Measurements from ENCODE around the gene FKBP2. TPM values are rescaled to one million over a fixed set of nuclear protein-coding genes. Genes with fewer than 3 reads are reported as not detected.

Gene FKBP2
- polyA plus RNA-seq, 3 donors from 2014 or later: 110 to 142 (median 130) TPM

- Mint-ChIP-seq H3K4me3 (peak overlapping the region; percentile 81 to 89 (median 82)), H3K9me3 (no peaks in the 10 kb centered on the region), H3K36me3 (no peaks in the 10 kb centered on the region), H3K27ac (no peak overlapping the region), H3K4me1 (peaks cover 21 to 33% of the 10 kb centered on the region in 2 donors), H3K27me3 (ENCODE audit: low read depth in 3 of 3) (peaks cover 4 to 10% (median 4%) of the 10 kb centered on the region in 3 donors)
- no peak for DNase-seq
Observed at GRCh38 chr11:64250415-64251015, 9.6 kb downstream of the FKBP2 start.

DNA sequence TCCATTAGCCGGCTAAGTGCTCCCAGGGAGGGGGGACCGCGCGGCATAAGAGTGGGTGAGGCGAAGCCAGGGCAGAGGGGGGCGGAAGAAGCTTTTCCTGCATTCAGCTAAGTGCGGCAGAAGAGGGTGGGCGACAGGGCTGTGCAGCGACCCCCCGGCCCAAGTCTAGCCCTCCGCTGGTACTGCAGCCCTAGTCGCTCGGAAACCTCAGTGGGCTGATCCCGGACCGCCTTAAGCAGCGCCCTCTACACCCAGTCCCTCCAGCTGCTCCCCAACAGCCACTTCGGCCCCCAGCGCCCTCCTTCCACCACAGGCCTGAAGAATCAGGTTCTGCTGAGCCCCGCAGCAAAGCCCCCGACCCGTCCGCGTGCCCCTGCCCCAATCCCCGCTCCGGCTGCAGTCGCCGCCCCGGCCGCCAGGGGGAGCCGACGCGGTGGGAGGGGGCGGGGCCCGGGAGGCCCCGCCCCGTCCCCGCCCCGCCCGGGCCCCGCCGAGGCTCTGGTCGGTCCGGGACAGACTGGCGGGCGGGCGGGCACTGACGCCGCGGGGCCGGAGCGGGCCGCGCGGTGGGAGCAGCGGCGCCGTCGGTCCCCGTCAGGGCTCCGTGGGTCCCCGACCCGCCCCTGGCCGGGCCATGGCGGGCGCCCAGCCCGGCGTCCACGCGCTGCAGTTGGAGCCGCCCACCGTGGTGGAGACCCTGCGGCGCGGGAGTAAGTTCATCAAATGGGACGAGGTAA, 10.3 kb downstream of the FKBP2 start, which contains the start of gene PLCB3:
TSS of gene PLCB3 (plus strand) at position 515 of the 737 bp plus-strand sequence. CDS start at position 635, 120 bp downstream.
- Mint-ChIP-seq H3K36me3 (no peaks in the 10 kb centered on the region), H3K27me3 (ENCODE audit: low read depth in 3 of 3) (peaks cover 2 to 10% (median 4%) of the 10 kb centered on the region in 3 donors), H3K4me3 (peak within 1 kb of the TSS; percentile 82 to 89 (median 86)), H3K4me1 (peaks cover 15 to 26% of the 10 kb centered on the region in 2 donors), H3K27ac (peak within 1 kb of the TSS in 5 of 6 donors; percentile 62 to 89 (median 77)), H3K9me3 (no peaks in the 10 kb centered on the region)
- peak; percentile 57 to 64 (median 61) for DNase-seq

DNA sequence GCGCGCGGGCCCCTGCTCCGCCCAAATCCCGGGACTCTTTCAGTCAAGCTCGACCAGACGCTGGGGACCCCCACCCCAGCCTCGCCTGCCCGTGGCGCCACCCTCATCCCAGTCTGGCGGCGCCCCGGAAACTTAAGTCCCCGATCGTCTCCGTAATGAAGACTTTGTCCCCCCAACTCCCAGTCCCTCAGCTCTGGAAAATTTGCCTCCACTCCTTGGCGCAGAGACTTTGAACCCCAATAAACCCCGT, 10.8 kb downstream of the FKBP2 start:
- no peaks in the 10 kb centered on the region for H3K9me3 Mint-ChIP-seq
- peak overlapping the region in 3 of 6 donors; percentile 62 to 77 (median 64) for H3K27ac Mint-ChIP-seq
- H3K36me3 Mint-ChIP-seq: no peaks in the 10 kb centered on the region
- DNase-seq: no peak
- peak overlapping the region; percentile 79 to 86 (median 85) for H3K4me3 Mint-ChIP-seq
- peaks cover 2 to 10% (median 4%) of the 10 kb centered on the region in 3 donors for H3K27me3 Mint-ChIP-seq (ENCODE audit: low read depth in 3 of 3)
- H3K4me1 Mint-ChIP-seq: peaks cover 15 to 25% of the 10 kb centered on the region in 2 donors

DNA sequence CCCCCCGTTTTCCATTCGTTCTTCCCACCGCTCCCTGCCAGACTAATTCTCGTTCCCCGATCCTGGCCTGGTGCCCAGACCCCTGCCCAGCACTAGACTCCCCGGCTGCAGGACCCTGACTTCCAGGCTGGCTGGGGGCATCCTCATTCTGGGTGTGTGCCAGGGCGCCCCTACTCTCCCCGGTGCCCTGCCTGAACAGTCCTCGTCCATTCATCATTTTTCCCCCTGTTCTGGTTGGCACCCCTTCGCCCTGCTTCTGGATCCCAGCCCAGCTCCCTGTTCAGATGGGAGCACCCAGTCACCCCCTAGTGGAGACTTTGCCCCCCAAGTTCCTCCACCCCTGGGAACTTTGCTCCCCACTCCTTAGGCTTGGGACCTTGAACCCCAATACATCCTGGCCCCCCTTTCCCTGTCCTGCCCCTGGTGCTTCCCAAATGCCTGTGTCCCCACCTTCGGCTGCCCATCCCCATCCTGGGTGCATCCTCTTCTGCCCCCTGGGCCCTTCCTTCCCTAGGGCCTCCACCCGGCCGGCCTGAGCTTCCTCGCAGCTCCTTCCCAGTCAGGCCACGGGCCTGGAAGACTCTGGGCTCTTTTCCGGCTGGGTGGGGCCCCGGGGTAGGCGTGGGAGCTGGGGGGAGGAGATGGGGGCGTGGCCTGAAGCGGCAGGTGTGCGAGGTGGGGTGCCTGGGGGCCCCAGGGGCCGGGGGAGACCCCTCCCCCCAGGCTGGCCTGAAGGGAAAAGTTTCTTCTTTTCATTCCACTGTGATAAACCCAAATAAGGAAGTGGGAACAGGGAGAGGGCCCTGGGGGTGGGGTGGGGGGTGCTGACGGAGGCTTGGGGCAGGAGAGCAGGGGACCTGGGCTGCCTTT, 11.3 kb downstream of the FKBP2 start:
- Mint-ChIP-seq H3K27ac (peak overlapping the region in 3 of 6 donors; percentile 62 to 77 (median 64)), H3K9me3 (no peaks in the 10 kb centered on the region), H3K27me3 (ENCODE audit: low read depth in 3 of 3) (peaks cover 2 to 10% (median 3%) of the 10 kb centered on the region in 3 donors), H3K4me1 (peaks cover 15 to 22% of the 10 kb centered on the region in 2 donors), H3K36me3 (no peaks in the 10 kb centered on the region), H3K4me3 (peak overlapping the region; percentile 79 to 86 (median 85))
- DNase-seq: no peak

GRCh38 chr11:64253043-64253442, 12.1 kb downstream of the FKBP2 start:
- Mint-ChIP-seq H3K4me3 (peak overlapping the region in 3 of 5 donors; percentile 13 to 49 (median 35)), H3K4me1 (peaks cover 10 to 18% of the 10 kb centered on the region in 2 donors), H3K27ac (peak overlapping the region in 1 of 6 donors; percentile 13), H3K27me3 (ENCODE audit: low read depth in 3 of 3) (peaks cover 2 to 10% (median 3%) of the 10 kb centered on the region in 3 donors), H3K9me3 (no peaks in the 10 kb centered on the region), H3K36me3 (no peaks in the 10 kb centered on the region)
- no peak for DNase-seq

DNA sequence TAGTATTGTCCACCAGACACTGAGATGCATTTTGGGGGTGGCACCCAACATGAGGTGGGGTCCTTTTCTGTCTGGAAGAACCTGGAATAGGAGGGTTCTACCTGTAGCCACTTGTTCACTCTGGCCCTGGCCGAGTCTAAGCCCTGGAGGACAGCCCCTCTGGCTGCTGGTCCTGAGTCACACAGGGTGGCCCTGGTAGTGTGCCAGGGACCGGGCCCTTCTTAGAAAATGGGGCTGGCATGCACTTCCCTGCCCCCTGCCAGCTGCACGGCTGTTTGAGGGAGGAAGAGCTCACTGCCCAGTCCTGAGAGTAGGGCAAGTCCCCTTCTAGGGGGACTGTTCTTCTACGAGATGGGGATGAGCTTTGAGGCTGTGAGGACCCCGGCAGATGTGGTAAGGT, 12.6 kb downstream of the FKBP2 start:
- Mint-ChIP-seq H3K27ac (peak overlapping the region in 2 of 6 donors; percentile 13 to 40), H3K36me3 (no peaks in the 10 kb centered on the region), H3K4me1 (peaks cover 8 to 16% of the 10 kb centered on the region in 2 donors), H3K9me3 (no peaks in the 10 kb centered on the region), H3K27me3 (ENCODE audit: low read depth in 3 of 3) (peaks cover 2 to 10% (median 3%) of the 10 kb centered on the region in 3 donors), H3K4me3 (peak overlapping the region in 3 of 5 donors; percentile 13 to 49 (median 35))
- DNase-seq: no peak

DNA sequence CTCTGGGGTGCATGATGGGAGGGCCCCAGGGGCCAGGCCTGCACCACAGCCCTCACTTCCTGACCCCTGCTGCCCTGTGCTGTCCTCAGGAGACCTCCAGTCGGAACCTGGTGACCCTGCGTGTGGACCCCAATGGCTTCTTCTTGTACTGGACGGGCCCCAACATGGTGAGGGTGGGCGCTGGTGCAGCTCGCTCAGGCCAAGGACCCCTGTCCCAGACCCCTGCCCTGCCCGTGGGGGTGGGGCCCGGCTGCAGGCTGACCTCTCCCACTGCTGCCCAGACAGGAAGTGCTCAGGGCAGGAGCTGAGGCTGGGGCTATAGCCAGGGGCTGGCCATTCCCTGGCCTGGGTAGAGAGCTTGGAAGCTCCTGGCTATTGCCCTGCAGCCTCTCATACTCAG, 13.4 kb downstream of the FKBP2 start:
- Mint-ChIP-seq H3K9me3 (no peaks in the 10 kb centered on the region), H3K27ac (no peak overlapping the region), H3K4me3 (no peak overlapping the region), H3K4me1 (peaks cover 8 to 17% of the 10 kb centered on the region in 2 donors), H3K27me3 (ENCODE audit: low read depth in 3 of 3) (peaks cover 2 to 11% (median 3%) of the 10 kb centered on the region in 3 donors), H3K36me3 (peaks cover 0 to 1% (median under 1%) of the 10 kb centered on the region in 3 donors)
- DNase-seq: no peak

- Mint-ChIP-seq H3K4me3 (no peak overlapping the region), H3K9me3 (no peaks in the 10 kb centered on the region), H3K27ac (peak overlapping the region in 1 of 6 donors; percentile 30), H3K27me3 (ENCODE audit: low read depth in 3 of 3) (peaks cover 2 to 13% (median 6%) of the 10 kb centered on the region in 3 donors), H3K4me1 (peaks cover 8 to 20% of the 10 kb centered on the region in 2 donors), H3K36me3 (peaks cover 0 to 5% (median 4%) of the 10 kb centered on the region in 3 donors)
- no peak for DNase-seq
Observed at GRCh38 chr11:64255135-64256128, 14.5 kb downstream of the FKBP2 start.

- peaks cover 2 to 11% (median 6%) of the 10 kb centered on the region in 3 donors for H3K27me3 Mint-ChIP-seq (ENCODE audit: low read depth in 3 of 3)
- peaks cover 8 to 16% of the 10 kb centered on the region in 2 donors for H3K4me1 Mint-ChIP-seq
- no peak overlapping the region for H3K4me3 Mint-ChIP-seq
- no peaks in the 10 kb centered on the region for H3K9me3 Mint-ChIP-seq
- H3K36me3 Mint-ChIP-seq: peaks cover 0 to 5% (median 4%) of the 10 kb centered on the region in 3 donors
- no peak for DNase-seq
- H3K27ac Mint-ChIP-seq: no peak overlapping the region
Observed at GRCh38 chr11:64256300-64256699, 15.4 kb downstream of the FKBP2 start.

DNA sequence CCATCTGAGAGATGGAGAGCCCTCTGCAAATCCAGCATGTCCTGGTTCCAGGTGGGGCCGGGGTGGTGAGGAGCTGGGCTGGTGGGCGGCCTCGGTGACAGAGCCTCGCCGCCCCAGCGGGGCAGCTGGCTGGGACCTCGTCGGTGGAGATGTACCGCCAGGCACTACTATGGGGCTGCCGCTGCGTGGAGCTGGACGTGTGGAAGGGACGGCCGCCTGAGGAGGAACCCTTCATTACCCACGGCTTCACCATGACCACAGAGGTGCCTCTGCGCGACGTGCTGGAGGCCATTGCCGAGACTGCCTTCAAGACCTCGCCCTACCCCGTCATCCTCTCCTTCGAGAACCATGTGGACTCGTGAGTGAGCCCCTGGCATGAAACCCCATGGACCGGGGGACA, 17.5 kb downstream of the FKBP2 start:
- DNase-seq: no peak
- H3K4me1 Mint-ChIP-seq: peaks cover 0 to 8% of the 10 kb centered on the region in 2 donors
- H3K4me3 Mint-ChIP-seq: no peak overlapping the region
- H3K27ac Mint-ChIP-seq: no peak overlapping the region
- no peaks in the 10 kb centered on the region for H3K9me3 Mint-ChIP-seq
- H3K36me3 Mint-ChIP-seq: peaks cover 0 to 9% (median 4%) of the 10 kb centered on the region in 3 donors
- H3K27me3 Mint-ChIP-seq (ENCODE audit: low read depth in 3 of 3): peaks cover 0 to 5% (median 4%) of the 10 kb centered on the region in 3 donors

GRCh38 chr11:64258946-64259532, 18.1 kb downstream of the FKBP2 start:
- Mint-ChIP-seq H3K9me3 (no peaks in the 10 kb centered on the region), H3K27me3 (ENCODE audit: low read depth in 3 of 3) (peaks cover 0 to 5% (median 4%) of the 10 kb centered on the region in 3 donors), H3K36me3 (peaks cover 0 to 9% (median 4%) of the 10 kb centered on the region in 3 donors), H3K4me3 (no peak overlapping the region), H3K27ac (no peak overlapping the region), H3K4me1 (peaks cover 0 to 4% of the 10 kb centered on the region in 2 donors)
- DNase-seq: no peak

- no peak overlapping the region for H3K27ac Mint-ChIP-seq
- peaks cover 0 to 9% (median 4%) of the 10 kb centered on the region in 3 donors for H3K36me3 Mint-ChIP-seq
- H3K9me3 Mint-ChIP-seq: no peaks in the 10 kb centered on the region
- DNase-seq: no peak
- peaks cover 0 to 4% of the 10 kb centered on the region in 2 donors for H3K4me1 Mint-ChIP-seq
- H3K4me3 Mint-ChIP-seq: no peak overlapping the region
- H3K27me3 Mint-ChIP-seq (ENCODE audit: low read depth in 3 of 3): peaks cover 0 to 5% (median 4%) of the 10 kb centered on the region in 3 donors
Observed at GRCh38 chr11:64259533-64260067, 18.7 kb downstream of the FKBP2 start.
